Astrocyte of the cerebellum (primary cell): ENCODE measurements around the gene AFAP1.

Experiments used
- DNase-seq: peaks from one replicate; pipeline ENCODE4 v3.0.0-alpha.2; 2011; ENCODE audit warnings: low read depth
- H3K4me3 ChIP-seq: 2 replicates; pipeline ENCODE4 v1.5.1; 2011; ENCODE audit warnings: mild to moderate bottlenecking, low read depth, low read length, moderate library complexity
- CTCF ChIP-seq: IDR thresholded peaks from 2 replicates; pipeline ENCODE4 v1.5.1; 2012; ENCODE audit warnings: low read length, low read depth, moderate library complexity, mild to moderate bottlenecking; ENCODE audit errors: missing control alignments
- in situ Hi-C: cut with HindIII; loops from 2 replicates; pipeline ENCODE4 v1.10.0; 2017; ENCODE audit warnings: low sequenced_read_pairs

AFAP1 gene

GRCh38 chr4:7811536-7812191 is 128.0 kb downstream of the AFAP1 start:
- DNase-seq: no peak
- H3K4me3 ChIP-seq: no peak overlapping the region
- TF ChIP-seq CTCF: no peak
- in situ Hi-C loops: no loop called here

GRCh38 chr4:7810783-7811535 is 128.7 kb downstream of the AFAP1 start:
- no peak overlapping the region for H3K4me3 ChIP-seq
- in situ Hi-C loops: no loop called here
- no peak for TF ChIP-seq CTCF
- no peak for DNase-seq

- no peak for TF ChIP-seq CTCF
- H3K4me3 ChIP-seq: no peak overlapping the region
- no peak for DNase-seq
- in situ Hi-C loops: no loop called here
These were observed 130.9 kb downstream of the AFAP1 start for GRCh38 chr4:7808752-7809151.

- DNase-seq: no peak
- no peak for TF ChIP-seq CTCF
- in situ Hi-C loops: no loop called here
- no peak overlapping the region for H3K4me3 ChIP-seq
These were observed 131.5 kb downstream of the AFAP1 start for GRCh38 chr4:7808181-7808580.

- H3K4me3 ChIP-seq: no peak overlapping the region
- no peak for DNase-seq
- no peak for TF ChIP-seq CTCF
- in situ Hi-C loops: no loop called here
These were observed 132.2 kb downstream of the AFAP1 start for GRCh38 chr4:7807351-7807921.

- no peak overlapping the region for H3K4me3 ChIP-seq
- no peak for TF ChIP-seq CTCF
- in situ Hi-C loops: no loop called here
- peak; percentile 49 for DNase-seq
These were observed 133.1 kb downstream of the AFAP1 start for GRCh38 chr4:7806338-7807090.
